HepG2 (cell line): ENCODE data around the gene NRG2. TPM values are rescaled to one million over a fixed set of nuclear protein-coding genes. Genes with fewer than 3 reads are reported as not detected.

Experiments
- ATAC-seq: fragments of 200-7000 bp; cut with Tn5 transposase; 3 replicates; pipeline ENCODE4 v1.9.1; 2020; ENCODE audit warnings: mild to moderate bottlenecking, moderate library complexity
- BruUV-seq: library from RNA; stranded (reverse); fragments of 400-500 nt; replicated peaks from 2 replicates; lab custom pipeline; 2021; lab: Mats Ljungman, UMichigan
- CTCF ChIA-PET: fragments of 300-600 bp; formaldehyde crosslinking; extraction: SDS; loops from one replicate; lab custom pipeline; 2021; ENCODE audit warnings: low total read pairs, inconsistent platforms, low intra/inter-chr PET ratio; lab: Yijun Ruan, JAX
- POLR2A ChIA-PET: fragments of 350-600 bp; sonication (Branson Sonifier 250); formaldehyde crosslinking; loops from one replicate; lab custom pipeline; 2020; ENCODE audit warnings: antibody characterized with exemption, inconsistent platforms; lab: Yijun Ruan, JAX
- DNase-seq: peaks from one replicate; pipeline ENCODE4 v3.0.0-alpha.2; 2015; ENCODE audit warnings: low spot score
- FAIRE-seq: peaks from 3 replicates; lab custom pipeline; 2011; peaks lifted over from hg19 to GRCh38; lab: Jason Lieb, UNC
- H2AFZ ChIP-seq: one replicate; pipeline ENCODE4 v1.6.1; 2011; ENCODE audit warnings: low read length, inconsistent platforms
- H3K27ac ChIP-seq: fragments of 300-600 bp; 3 replicates; pipeline ENCODE4 v1.8.0; 2011; ENCODE audit warnings: mixed run types, mild to moderate bottlenecking, mixed read lengths, low read length, inconsistent platforms; ENCODE audit not compliant: insufficient read depth; ENCODE audit errors: extremely low read length
- H3K27me3 ChIP-seq, 2 experiments: fragments of 200-600 bp in 1 of 2; 2 replicates in 1 of 2; 3 replicates in 1 of 2; pipeline versions ENCODE4 v1.6.0 to v1.8.0; 2011; ENCODE audit warnings: low read length in 2 of 2, mild to moderate bottlenecking in 2 of 2, moderate library complexity in 2 of 2, inconsistent platforms in 1 of 2; ENCODE audit not compliant: insufficient read depth in 2 of 2, control insufficient read depth in 1 of 2
- H3K36me3 ChIP-seq, 2 experiments: fragments of 200-600 bp in 1 of 2; replicated peaks in 1 of 2; 2 replicates in 1 of 2; 3 replicates in 1 of 2; pipeline versions ENCODE4 v1.5.1 to v1.8.0; 2011; ENCODE audit warnings: low read length in 2 of 2, inconsistent platforms in 1 of 2; ENCODE audit not compliant: insufficient read depth in 2 of 2, control insufficient read depth in 1 of 2
- H3K4me1 ChIP-seq: 2 replicates; pipeline ENCODE4 v1.5.1; 2012; ENCODE audit warnings: low read length, inconsistent platforms; ENCODE audit not compliant: insufficient read depth
- H3K4me2 ChIP-seq: 2 replicates; pipeline ENCODE4 v1.6.0; 2011; ENCODE audit warnings: low read depth, low read length, inconsistent platforms
- H3K4me3 ChIP-seq, 3 experiments: fragments of 200-600 bp in 1 of 3; sonication (generic), shearing (Covaris generic) in 1 of 3; replicated peaks in 1 of 3; 2 replicates each; pipeline ENCODE4 v1.5.1; 2011 to 2016; ENCODE audit warnings: low read length in 3 of 3, inconsistent platforms in 2 of 3, low read depth in 2 of 3, mild to moderate bottlenecking in 2 of 3, control low read depth in 1 of 3, mixed read lengths in 1 of 3; ENCODE audit not compliant: insufficient read depth in 1 of 3
- H3K79me2 ChIP-seq: one replicate; pipeline ENCODE4 v1.6.1; 2011; ENCODE audit warnings: low read length, inconsistent platforms; ENCODE audit not compliant: insufficient read depth
- H3K9ac ChIP-seq: 2 replicates; pipeline ENCODE4 v1.6.0; 2011; ENCODE audit warnings: mild to moderate bottlenecking, low read depth, low read length, inconsistent platforms; ENCODE audit not compliant: insufficient read depth
- H3K9me3 ChIP-seq: 2 replicates; pipeline ENCODE4 v1.5.1; 2012; ENCODE audit warnings: mild to moderate bottlenecking, low read length
- H4K20me1 ChIP-seq: 2 replicates; pipeline ENCODE4 v1.6.0; 2011; ENCODE audit warnings: inconsistent platforms, mild to moderate bottlenecking, low read length, moderate library complexity; ENCODE audit not compliant: insufficient read depth
- GATAD1 ChIP-seq: IDR thresholded peaks from 2 replicates; pipeline ENCODE4 v1.6.1; 2016; ENCODE audit warnings: missing genetic modification reagents, missing compliant biosample characterization
- HNRNPL ChIP-seq: fragments of 200-400 bp; formaldehyde crosslinking; IDR thresholded peaks from 2 replicates; pipeline ENCODE4 v1.6.1; 2017; ENCODE audit warnings: mild to moderate bottlenecking, low read depth, low read length
- KDM1A ChIP-seq: IDR thresholded peaks from 2 replicates; pipeline ENCODE4 v1.6.1; 2016; ENCODE audit warnings: missing compliant biosample characterization
- MTA1 ChIP-seq: sonication (generic); formaldehyde crosslinking; IDR thresholded peaks from 2 replicates; pipeline ENCODE4 v1.4.0; 2020; ENCODE audit warnings: missing genetic modification reagents, mild to moderate bottlenecking, borderline replicate concordance
- NFKBIZ ChIP-seq: IDR thresholded peaks from 2 replicates; pipeline ENCODE4 v1.6.1; 2018; ENCODE audit warnings: missing genetic modification reagents, missing compliant biosample characterization
- NR1H2 ChIP-seq: sonication (generic); formaldehyde crosslinking; IDR thresholded peaks from 2 replicates; pipeline ENCODE4 v1.8.1; 2022; ENCODE audit warnings: low read depth, missing genetic modification reagents, borderline replicate concordance
- RBFOX2 ChIP-seq: fragments of 200-400 bp; formaldehyde crosslinking; IDR thresholded peaks from 2 replicates; pipeline ENCODE4 v1.6.1; 2017; ENCODE audit warnings: low read depth, mild to moderate bottlenecking, low read length
- ZBTB25 ChIP-seq: IDR thresholded peaks from 2 replicates; pipeline ENCODE4 v1.6.1; 2018; ENCODE audit warnings: missing genetic modification reagents
- ZBTB49 ChIP-seq: sonication (generic); formaldehyde crosslinking; IDR thresholded peaks from 2 replicates; pipeline ENCODE4 v1.4.0; 2020; ENCODE audit warnings: missing genetic modification reagents, borderline replicate concordance
- ZFP90 ChIP-seq: sonication (generic); formaldehyde crosslinking; IDR thresholded peaks from 2 replicates; pipeline ENCODE4 v1.8.0; 2022; ENCODE audit warnings: missing genetic modification reagents, mild to moderate bottlenecking, inconsistent platforms, borderline replicate concordance
- ZNF263 ChIP-seq: sonication (generic); formaldehyde crosslinking; IDR thresholded peaks from 2 replicates; pipeline ENCODE4 v1.4.0; 2020; ENCODE audit warnings: missing genetic modification reagents
- ZNF891 ChIP-seq: sonication (generic); formaldehyde crosslinking; IDR thresholded peaks from 2 replicates; pipeline ENCODE4 v1.5.0; 2020; ENCODE audit warnings: mild to moderate bottlenecking, missing genetic modification reagents
- WGBS: methylation state at CpG from one replicate; pipeline ENCODE4 v1.1.6; 2017; ENCODE audit warnings: low lambda C conversion rate; 5-methylcytosine and 5-hydroxymethylcytosine counted together
- in situ Hi-C: cut with HindIII; loops from 2 replicates; pipeline ENCODE4 v1.10.0; 2017; ENCODE audit warnings: low pct_unique_long_range_greater_than_20kb; ENCODE audit not compliant: extremely low pct_ligation_motif_present
- intact Hi-C: fragments of 100-400 bp; cut with micrococcal nuclease; formaldehyde crosslinking; loops from one replicate; pipeline ENCODE4 v1.10.0; 2022; ENCODE audit not compliant: unreplicated experiment
- polyA plus RNA-seq, 8 experiments: library from polyadenylated mRNA; depleted of rRNA in 3 of 8; stranded (reverse) in 7 of 8; unstranded in 1 of 8; fragments of >200 nt; fragmentation: Illumina TruSeq in 4 of 8; extraction: Trizol in 4 of 8; gene quantifications; 2 replicates each; pipeline versions ENCODE4 v1.2.1 to v1.2.3, GENCODE V29; 2011 to 2016; ENCODE audit warnings: low read depth in 4 of 8, missing spikeins in 1 of 8, mixed read lengths in 1 of 8; ENCODE audit not compliant: insufficient read depth in 1 of 8
- total RNA-seq, 5 experiments: library from RNA; depleted of rRNA; stranded (reverse); fragments of >200 nt; fragmentation: Illumina TruSeq; extraction: Trizol; gene quantifications; 2 replicates each; pipeline ENCODE4 v1.2.3, GENCODE V29; 2016; ENCODE audit warnings: low read depth in 1 of 5

The NRG2 gene
- total and polyA plus RNA-seq, 2 of the 13 experiments (the other 11 are each of a cell fraction or from before 2014, with no cell fraction given) = not detected

- Histone ChIP-seq H3K9ac (no peak overlapping the region), H3K79me2 (no peaks in the 10 kb centered on the region), H3K4me1 (no peaks in the 10 kb centered on the region), H2AFZ (no peak overlapping the region), H4K20me1 (no peaks in the 10 kb centered on the region), H3K4me2 (no peak overlapping the region), H3K27ac (no peak overlapping the region), H3K4me3 (no peak overlapping the region), H3K27me3 (peaks cover 3 to 6% of the 10 kb centered on the region in 2 experiments; a peak in 4 of 5 replicates), H3K36me3 (no peaks in the 10 kb centered on the region), H3K9me3 (no peaks in the 10 kb centered on the region)
- no peak for TF ChIP-seq ZFP90 (CRISPR knock-in tag)
- TF ChIP-seq RBFOX2 = no peak
- no peak for TF ChIP-seq MTA1
- TF ChIP-seq NFKBIZ (CRISPR knock-in tag) = no peak
- no peak for TF ChIP-seq ZNF891 (CRISPR knock-in tag)
- TF ChIP-seq ZNF263 (CRISPR knock-in tag) = no peak
- TF ChIP-seq GATAD1 (CRISPR knock-in tag) = no peak
- BruUV-seq = no TSS peak
- in situ Hi-C loops (no loop called here), intact Hi-C loops (no loop called here)
- CTCF ChIA-PET = no interaction called here
- no peak for ATAC-seq
- POLR2A ChIA-PET = no interaction called here
- FAIRE-seq = no peak
- WGBS = 0% methylated on average over 1 of the region's 1 CpG
- no peak for DNase-seq
Observed at GRCh38 chr5:140003519-140003918, 39.6 kb downstream of the NRG2 start.

DNA sequence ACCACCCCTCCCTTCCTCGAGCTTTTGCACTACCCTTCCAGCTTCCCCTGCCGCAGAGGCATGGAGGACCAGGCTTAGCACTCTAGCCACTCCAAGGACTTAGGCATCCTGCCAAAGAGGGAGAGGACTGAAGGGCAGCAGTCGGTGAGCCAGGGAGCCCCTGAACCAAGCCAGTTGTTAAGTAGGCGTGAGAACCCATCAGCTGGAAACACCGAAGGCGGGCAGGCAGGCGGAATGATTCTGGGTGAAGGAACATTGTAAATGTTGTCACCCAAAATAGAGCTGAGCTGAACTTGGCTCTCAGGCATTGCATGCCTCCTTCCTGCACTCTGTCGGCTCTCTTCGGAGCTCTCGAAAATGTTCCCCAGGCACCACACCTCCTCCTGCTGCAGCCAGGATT lies 42.8 kb downstream of the NRG2 start:
- BruUV-seq = no TSS peak
- Histone ChIP-seq H3K27ac (no peak overlapping the region), H3K4me2 (no peak overlapping the region), H3K4me3 (no peak overlapping the region), H3K4me1 (peaks cover 11% of the 10 kb centered on the region), H3K79me2 (no peaks in the 10 kb centered on the region), H3K27me3 (peaks cover 3% of the 10 kb centered on the region in 2 experiments; a peak in 3 of 5 replicates), H4K20me1 (no peaks in the 10 kb centered on the region), H3K9me3 (no peaks in the 10 kb centered on the region), H3K36me3 (no peaks in the 10 kb centered on the region), H2AFZ (no peak overlapping the region), H3K9ac (no peak overlapping the region)
- in situ Hi-C loops (no loop called here), intact Hi-C loops (no loop called here)
- no peak for ATAC-seq
- ChIA-PET POLR2A (no interaction called here), CTCF (no interaction called here)
- FAIRE-seq = no peak
- 63% methylated on average over 8 of the region's 10 CpGs for WGBS
- no peak for DNase-seq
- TF ChIP-seq ZBTB25 (CRISPR knock-in tag) (no peak), KDM1A (CRISPR knock-in tag) (no peak), HNRNPL (no peak), ZBTB49 (CRISPR knock-in tag) (no peak), NR1H2 (CRISPR knock-in tag) (no peak)
